Measurements from ENCODE around the gene GNG2. TPM values are rescaled to one million over a fixed set of nuclear protein-coding genes. Genes with fewer than 3 reads are reported as not detected.

Gene GNG2
- total RNA-seq, 2 donors from 2014 or later, result 99.1 to 132 TPM

DNA sequence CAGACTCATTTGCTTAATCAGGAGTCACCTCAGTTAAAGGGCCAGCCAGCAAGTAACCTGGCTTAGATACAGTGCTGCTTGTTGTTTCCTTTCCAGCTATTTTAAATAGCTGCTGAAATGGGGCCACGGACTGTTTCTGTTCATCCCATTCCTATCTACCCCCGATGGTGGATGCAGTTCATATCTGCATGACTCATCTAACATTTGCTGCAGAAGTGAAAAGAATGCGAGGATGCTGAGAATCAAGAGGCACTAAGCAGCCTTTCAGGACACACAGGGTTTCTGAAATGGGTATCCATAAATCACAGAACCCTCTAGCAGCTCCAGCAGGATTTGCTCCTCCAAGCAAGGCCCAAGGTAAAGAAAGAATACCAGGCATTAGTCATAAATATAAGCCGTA lies 68.8 kb downstream of the GNG2 start:
- Mint-ChIP-seq H3K36me3 (ENCODE audit: low read depth) (peaks cover 75% of the 10 kb centered on the region), H3K4me3 (no peak overlapping the region), H3K9me3 (peaks cover 4% of the 10 kb centered on the region), H3K27ac (no peak overlapping the region), H3K27me3 (no peaks in the 10 kb centered on the region), H3K4me1 (peaks cover 30% of the 10 kb centered on the region)
- ATAC-seq (replicated peaks), result no peak

DNA sequence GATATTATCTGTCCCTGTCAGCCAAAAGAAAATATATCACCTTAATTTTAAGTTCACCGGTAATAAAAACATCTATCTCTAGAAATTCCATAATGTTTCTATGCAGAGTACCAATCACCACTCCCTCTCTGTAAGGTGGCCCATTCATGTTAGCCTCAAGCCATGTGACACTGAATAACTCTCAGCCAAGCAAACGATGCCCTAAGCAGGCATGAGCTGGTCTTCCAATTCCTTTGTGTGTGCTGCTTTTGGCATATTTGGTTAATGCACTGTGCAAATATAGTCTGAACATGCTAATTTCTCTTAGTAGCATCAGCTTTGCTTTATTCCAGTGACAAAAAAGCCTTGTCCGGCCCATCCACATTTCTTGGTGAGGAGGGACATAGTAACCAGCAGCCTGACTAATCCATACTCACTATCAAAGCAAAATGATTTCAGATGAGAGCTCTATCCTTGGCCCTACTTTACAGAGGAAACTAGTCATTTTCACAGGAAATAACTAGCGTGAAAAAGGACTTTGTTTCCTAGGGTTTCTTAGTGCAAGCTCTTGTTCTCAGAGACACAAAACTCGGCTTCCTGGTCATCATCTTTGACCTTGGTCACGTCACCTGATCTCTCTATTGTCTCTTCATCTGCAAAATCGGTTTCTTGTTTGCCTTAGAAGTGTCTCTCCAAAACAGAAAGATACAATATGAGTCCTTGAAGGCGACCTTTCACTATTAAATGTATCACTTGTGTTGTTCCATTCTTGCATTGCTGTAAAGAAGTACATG lies 69.7 kb downstream of the GNG2 start:
- peak; percentile 11 for ATAC-seq (replicated peaks)
- no peaks in the 10 kb centered on the region for H3K27me3 Mint-ChIP-seq
- H3K36me3 Mint-ChIP-seq (ENCODE audit: low read depth), result peaks cover 78% of the 10 kb centered on the region
- peaks cover 30% of the 10 kb centered on the region for H3K4me1 Mint-ChIP-seq
- peak overlapping the region; percentile 75 for H3K27ac Mint-ChIP-seq
- H3K4me3 Mint-ChIP-seq, result peak overlapping the region; percentile 23
- H3K9me3 Mint-ChIP-seq, result peaks cover 4% of the 10 kb centered on the region

DNA sequence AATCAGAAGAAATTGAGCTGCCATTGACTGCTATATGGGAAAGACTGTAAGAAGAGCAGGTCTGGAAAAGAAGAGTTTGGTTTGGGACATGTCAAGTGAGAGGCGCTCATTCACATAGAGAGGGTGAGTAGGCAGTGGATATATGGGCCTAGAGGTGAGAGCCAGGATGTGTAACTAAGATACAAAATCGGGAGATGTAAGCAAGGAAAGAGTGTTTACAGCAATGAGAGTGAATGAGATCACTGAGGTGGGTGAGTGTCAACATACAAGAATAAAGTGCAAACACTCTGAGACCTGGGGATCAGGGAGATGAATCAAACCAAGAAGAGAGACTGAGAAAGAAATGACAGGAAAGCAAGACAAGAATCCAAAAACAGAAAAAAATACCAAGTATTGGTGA lies 70.9 kb downstream of the GNG2 start:
- Mint-ChIP-seq H3K27ac (peak overlapping the region; percentile 75), H3K36me3 (ENCODE audit: low read depth) (peaks cover 74% of the 10 kb centered on the region), H3K4me1 (peaks cover 30% of the 10 kb centered on the region), H3K27me3 (no peaks in the 10 kb centered on the region), H3K9me3 (peaks cover 4% of the 10 kb centered on the region), H3K4me3 (peak overlapping the region; percentile 23)
- ATAC-seq (replicated peaks), result peak; percentile 94

DNA sequence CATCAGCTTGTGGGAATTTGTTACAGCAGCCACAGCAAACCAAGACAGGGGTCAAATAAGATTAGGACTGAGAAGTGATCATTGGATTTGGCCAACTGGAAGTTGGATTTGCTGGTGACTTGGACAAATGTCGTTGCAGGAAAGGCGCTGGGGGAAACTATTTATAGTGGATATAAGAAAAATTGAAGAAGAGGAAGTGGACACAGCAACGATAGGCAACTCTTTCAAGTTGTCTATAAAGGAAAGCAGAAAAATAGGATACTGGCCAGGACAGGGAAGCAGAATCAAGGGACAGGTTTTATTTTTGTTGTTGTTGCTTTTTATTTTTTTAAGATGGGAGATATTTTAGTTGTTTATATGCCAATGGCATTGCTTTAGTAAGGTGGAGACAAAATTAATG lies 72.8 kb downstream of the GNG2 start:
- peaks cover 61% of the 10 kb centered on the region for H3K36me3 Mint-ChIP-seq (ENCODE audit: low read depth)
- H3K27ac Mint-ChIP-seq, result peak overlapping the region; percentile 0
- no peak overlapping the region for H3K4me3 Mint-ChIP-seq
- peaks cover 28% of the 10 kb centered on the region for H3K4me1 Mint-ChIP-seq
- H3K27me3 Mint-ChIP-seq, result no peaks in the 10 kb centered on the region
- ATAC-seq (replicated peaks), result no peak
- peaks cover 4% of the 10 kb centered on the region for H3K9me3 Mint-ChIP-seq

DNA sequence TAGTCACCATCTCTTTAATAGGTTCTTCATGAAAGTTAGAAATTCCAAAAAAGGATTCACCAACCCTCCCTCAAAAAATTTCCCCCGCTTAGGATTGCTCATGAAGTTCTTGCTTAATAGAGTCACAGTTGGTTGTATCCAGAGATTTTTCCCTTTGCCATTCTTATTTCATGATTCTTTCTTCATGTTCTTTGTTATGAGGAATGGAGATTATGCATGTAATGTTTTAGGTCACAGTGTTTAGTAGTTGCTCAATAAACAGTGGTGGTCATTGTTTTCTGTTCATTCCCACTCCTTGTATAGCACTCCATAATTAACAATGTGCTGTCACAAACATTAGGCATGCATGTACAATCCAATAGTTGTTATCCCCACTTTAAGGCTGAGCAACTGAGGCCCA lies 77.7 kb downstream of the GNG2 start:
- Mint-ChIP-seq H3K27me3 (no peaks in the 10 kb centered on the region), H3K27ac (peak overlapping the region; percentile 81), H3K4me1 (peaks cover 35% of the 10 kb centered on the region), H3K9me3 (no peaks in the 10 kb centered on the region), H3K36me3 (ENCODE audit: low read depth) (peaks cover 59% of the 10 kb centered on the region), H3K4me3 (no peak overlapping the region)
- no peak for ATAC-seq (replicated peaks)

DNA sequence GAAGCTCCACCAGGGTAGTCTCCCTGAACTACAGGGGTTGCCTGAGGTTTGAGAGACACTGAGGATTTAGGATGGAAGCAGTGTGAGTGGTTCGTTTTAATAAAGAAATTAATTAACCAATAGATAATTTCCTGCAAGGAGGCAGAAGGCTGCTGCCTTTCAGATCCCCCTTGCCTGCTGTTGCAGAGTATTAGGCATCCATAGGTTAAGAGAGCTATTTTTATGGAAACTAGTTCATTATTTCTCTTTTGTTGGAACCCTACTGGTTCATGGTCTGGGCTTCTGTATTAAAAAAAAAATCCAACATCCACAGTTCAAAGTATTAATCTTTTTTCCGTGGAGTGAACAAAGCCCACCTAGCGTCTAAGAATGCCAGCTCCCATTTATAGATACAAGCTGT lies 78.4 kb downstream of the GNG2 start:
- H3K27ac Mint-ChIP-seq, result peak overlapping the region; percentile 81
- H3K9me3 Mint-ChIP-seq, result no peaks in the 10 kb centered on the region
- no peak for ATAC-seq (replicated peaks)
- peak overlapping the region; percentile 50 for H3K4me3 Mint-ChIP-seq
- peaks cover 59% of the 10 kb centered on the region for H3K36me3 Mint-ChIP-seq (ENCODE audit: low read depth)
- H3K27me3 Mint-ChIP-seq, result no peaks in the 10 kb centered on the region
- peaks cover 31% of the 10 kb centered on the region for H3K4me1 Mint-ChIP-seq

DNA sequence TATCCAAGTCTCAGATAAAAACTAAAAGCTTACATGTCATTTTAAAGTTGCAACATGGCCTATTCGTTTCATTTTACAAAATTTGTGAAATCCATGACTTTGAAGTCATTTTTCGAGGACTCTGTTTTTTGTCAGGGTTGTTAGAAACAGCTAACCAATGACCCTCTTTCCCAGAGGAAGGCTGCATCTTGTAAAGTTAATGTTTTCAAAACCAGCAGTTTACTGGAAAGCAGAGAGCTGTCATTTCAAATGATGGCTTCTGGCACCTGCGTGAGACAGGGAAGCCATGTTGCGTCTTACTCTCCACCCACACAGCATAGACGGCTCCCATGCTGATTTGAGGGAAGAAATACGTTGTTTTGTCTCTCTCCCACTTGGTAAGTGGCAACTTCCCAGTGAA lies 78.8 kb downstream of the GNG2 start:
- peaks cover 59% of the 10 kb centered on the region for H3K36me3 Mint-ChIP-seq (ENCODE audit: low read depth)

DNA sequence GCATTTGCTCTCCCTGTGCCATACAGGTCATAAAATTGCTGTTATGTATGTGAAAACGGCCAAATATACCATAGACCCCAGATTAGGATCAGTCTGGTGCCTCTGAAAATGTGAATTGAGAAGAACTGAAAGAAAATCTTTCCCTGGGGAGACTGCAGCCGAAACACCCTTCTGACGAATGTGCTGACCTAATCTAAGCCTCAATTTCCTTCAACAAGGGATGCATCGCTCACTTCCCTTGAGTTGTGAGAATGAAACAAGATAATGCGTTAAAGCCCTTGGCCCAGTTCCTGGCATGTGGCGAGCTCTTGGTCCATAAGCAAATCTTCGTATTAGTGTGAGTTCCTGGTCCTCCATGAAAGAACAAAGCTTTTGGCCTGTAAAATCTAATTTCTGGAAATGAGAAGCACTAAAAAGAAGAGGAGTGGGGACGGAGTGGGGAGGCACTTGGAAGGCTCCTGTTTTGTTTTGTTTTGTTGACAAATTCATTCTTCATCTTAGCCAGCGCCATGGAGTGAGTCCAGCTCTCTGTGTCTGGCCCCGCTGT lies 79.4 kb downstream of the GNG2 start:
- H3K27me3 Mint-ChIP-seq, result no peaks in the 10 kb centered on the region
- peak; percentile 65 for ATAC-seq (replicated peaks)
- H3K36me3 Mint-ChIP-seq (ENCODE audit: low read depth), result peaks cover 55% of the 10 kb centered on the region
- peak overlapping the region; percentile 50 for H3K4me3 Mint-ChIP-seq
- peak overlapping the region; percentile 69 for H3K27ac Mint-ChIP-seq
- H3K9me3 Mint-ChIP-seq, result no peaks in the 10 kb centered on the region
- H3K4me1 Mint-ChIP-seq, result peaks cover 28% of the 10 kb centered on the region

More for the DNA sequence above, 78.8 kb downstream of the GNG2 start:
- Mint-ChIP-seq H3K4me1 (peaks cover 28% of the 10 kb centered on the region), H3K27ac (peak overlapping the region; percentile 81), H3K9me3 (no peaks in the 10 kb centered on the region), H3K4me3 (peak overlapping the region; percentile 50), H3K27me3 (no peaks in the 10 kb centered on the region)
- no peak for ATAC-seq (replicated peaks)

DNA sequence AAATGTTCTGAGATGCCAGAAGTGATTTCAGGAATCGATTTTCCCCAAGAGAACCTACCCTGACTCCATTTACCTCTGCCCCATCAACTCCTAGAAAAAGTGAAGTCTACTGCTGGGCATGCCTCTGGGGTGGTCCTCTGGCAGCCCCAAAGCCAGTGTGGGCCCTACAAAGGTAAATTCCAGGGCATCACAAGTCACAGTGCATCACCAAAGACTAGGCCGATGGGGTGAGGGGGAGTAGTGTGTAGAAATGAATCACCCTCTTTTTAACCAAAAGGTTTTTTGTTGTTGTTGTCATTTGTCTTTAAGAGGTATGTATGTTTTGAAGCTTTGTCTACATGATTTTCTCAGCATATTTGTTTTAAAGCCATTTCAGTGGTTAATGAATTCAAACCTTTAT lies 82.6 kb downstream of the GNG2 start:
- peak overlapping the region; percentile 17 for H3K4me3 Mint-ChIP-seq
- peaks cover 73% of the 10 kb centered on the region for H3K36me3 Mint-ChIP-seq (ENCODE audit: low read depth)
- peak overlapping the region; percentile 85 for H3K27ac Mint-ChIP-seq
- H3K9me3 Mint-ChIP-seq, result peaks cover 4% of the 10 kb centered on the region
- peaks cover 33% of the 10 kb centered on the region for H3K4me1 Mint-ChIP-seq
- H3K27me3 Mint-ChIP-seq, result no peaks in the 10 kb centered on the region
- ATAC-seq (replicated peaks), result peak; percentile 79

DNA sequence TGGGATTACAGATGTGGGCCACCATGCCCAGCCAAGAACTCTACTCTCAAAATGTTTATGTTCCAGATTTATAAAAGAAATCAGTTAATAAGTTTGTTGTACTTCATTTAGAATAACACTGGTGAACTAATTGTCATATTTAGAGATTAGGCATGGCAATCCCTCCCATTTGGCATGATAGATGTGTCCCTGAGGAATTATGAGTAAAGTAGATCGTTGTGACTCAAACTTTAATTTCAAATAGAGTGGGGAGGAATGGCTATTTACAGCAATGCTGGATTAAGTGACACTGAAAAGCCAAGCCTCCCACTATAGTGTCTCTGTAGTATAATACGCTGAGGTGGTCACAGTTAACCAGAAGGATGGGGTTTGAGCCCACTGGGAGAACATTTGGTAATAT lies 89.6 kb downstream of the GNG2 start:
- Mint-ChIP-seq H3K9me3 (peaks cover 4% of the 10 kb centered on the region), H3K27me3 (no peaks in the 10 kb centered on the region), H3K4me1 (peaks cover 9% of the 10 kb centered on the region), H3K27ac (peak overlapping the region; percentile 17), H3K36me3 (ENCODE audit: low read depth) (peaks cover 75% of the 10 kb centered on the region), H3K4me3 (no peak overlapping the region)
- no peak for ATAC-seq (replicated peaks)

DNA sequence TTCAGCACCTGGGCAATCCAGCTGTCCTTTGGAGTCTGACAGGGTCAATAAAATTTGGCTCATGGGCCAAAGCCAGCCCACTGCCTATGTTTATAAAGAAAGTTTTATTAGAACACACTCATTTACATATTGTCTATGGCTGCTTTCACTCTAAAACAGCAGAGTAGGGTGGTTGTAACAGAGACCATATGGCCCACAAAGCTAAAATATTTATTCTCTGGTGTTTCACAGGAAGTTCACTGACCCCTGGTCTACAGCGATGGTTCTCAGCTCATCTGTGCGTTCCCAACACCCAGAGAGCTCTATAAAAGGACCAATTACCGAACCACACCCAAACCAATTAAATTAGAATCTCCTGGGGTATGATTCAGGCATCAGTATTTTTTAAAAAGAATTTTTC lies 91.2 kb downstream of the GNG2 start:
- H3K27ac Mint-ChIP-seq, result no peak overlapping the region
- no peak for ATAC-seq (replicated peaks)
- H3K4me3 Mint-ChIP-seq, result no peak overlapping the region
- H3K36me3 Mint-ChIP-seq (ENCODE audit: low read depth), result peaks cover 75% of the 10 kb centered on the region
- no peaks in the 10 kb centered on the region for H3K9me3 Mint-ChIP-seq
- H3K4me1 Mint-ChIP-seq, result peaks cover 5% of the 10 kb centered on the region
- H3K27me3 Mint-ChIP-seq, result no peaks in the 10 kb centered on the region

DNA sequence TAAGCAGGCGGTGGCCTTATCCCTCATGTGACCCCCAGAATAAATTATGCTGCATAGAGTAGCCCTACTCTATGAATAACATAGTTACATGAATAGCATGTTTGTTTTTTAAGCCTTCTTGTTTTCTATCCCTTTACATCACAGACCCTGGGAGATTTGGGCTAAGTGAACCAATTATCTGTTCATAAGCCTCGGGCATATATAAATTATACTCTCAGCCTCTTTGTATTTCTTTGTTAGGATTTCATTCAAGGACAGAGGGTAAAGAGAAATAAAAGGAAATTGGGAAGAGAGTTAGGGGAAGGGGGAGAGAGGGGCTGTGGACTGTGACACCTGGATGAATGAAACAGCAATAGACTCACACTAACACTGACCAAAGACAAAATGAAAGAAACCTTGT lies 93.6 kb downstream of the GNG2 start:
- Mint-ChIP-seq H3K36me3 (ENCODE audit: low read depth) (peaks cover 99% of the 10 kb centered on the region), H3K27ac (peak overlapping the region; percentile 31), H3K27me3 (no peaks in the 10 kb centered on the region), H3K9me3 (peaks cover 7% of the 10 kb centered on the region), H3K4me1 (peaks cover 11% of the 10 kb centered on the region), H3K4me3 (no peak overlapping the region)
- ATAC-seq (replicated peaks), result no peak

DNA sequence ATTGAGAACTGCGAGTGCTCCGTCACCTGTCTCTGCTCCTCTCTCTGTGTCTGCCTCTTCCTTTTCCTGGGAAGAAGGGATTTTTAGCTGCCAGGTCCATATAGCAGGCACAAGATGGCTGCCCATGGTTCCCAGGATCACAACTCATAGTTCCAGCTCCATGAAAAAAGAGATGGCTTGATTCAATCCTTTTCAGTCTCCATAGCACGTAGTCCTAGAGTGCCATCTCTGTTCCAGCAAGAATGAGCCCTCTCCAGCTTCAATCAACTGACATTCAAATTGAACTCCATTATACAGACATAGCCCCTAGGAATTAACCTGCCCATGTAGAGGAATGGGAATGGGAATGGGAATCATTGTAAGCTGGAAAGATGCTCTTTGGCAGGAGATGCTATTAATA lies 94.2 kb downstream of the GNG2 start:
- ATAC-seq (replicated peaks), result no peak
- Mint-ChIP-seq H3K4me3 (no peak overlapping the region), H3K27me3 (no peaks in the 10 kb centered on the region), H3K36me3 (ENCODE audit: low read depth) (peaks cover 100% of the 10 kb centered on the region), H3K9me3 (peaks cover 9% of the 10 kb centered on the region), H3K27ac (no peak overlapping the region), H3K4me1 (peaks cover 16% of the 10 kb centered on the region)

DNA sequence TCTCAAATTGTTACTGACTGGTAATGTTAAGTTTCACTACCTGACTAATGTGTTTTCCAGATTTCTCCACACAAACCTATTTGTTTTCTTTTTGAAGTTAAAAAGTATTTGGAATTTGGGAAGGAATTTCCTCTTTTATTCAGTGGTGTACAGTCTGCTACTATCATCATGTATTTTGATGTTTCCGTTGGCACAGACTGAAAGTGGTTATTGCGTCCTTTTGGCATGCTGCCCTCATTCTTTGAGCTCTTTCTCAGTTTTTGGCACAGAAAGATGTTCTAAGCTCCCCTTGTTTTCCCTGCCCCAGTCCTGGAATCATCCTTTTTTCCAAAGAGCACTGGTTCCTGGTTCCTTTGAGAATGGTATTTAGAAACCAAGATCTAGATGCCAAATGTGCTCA lies 97.5 kb downstream of the GNG2 start:
- Mint-ChIP-seq H3K4me3 (no peak overlapping the region), H3K4me1 (peaks cover 37% of the 10 kb centered on the region), H3K27ac (no peak overlapping the region), H3K9me3 (peaks cover 9% of the 10 kb centered on the region), H3K36me3 (ENCODE audit: low read depth) (peaks cover 97% of the 10 kb centered on the region), H3K27me3 (no peaks in the 10 kb centered on the region)
- no peak for ATAC-seq (replicated peaks)

DNA sequence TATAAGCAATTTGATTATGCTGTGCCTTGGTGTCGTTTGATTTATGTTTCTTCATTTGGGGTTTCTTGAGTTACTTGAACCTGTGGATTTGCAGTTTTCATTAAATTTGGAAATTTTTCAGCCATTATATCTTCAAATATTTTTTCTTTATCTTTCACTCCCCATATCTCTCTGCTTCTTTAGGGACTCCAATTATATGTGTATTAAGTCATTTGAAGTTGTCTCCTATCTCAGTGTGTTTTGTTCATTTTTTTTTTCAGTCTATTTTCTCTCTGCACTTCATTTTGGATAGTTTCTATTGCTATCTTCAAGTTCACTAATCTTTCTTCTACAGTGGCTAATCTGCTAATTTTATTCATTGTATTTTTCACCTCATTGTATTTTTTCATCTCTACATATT lies 99.5 kb downstream of the GNG2 start:
- ATAC-seq (replicated peaks), result no peak
- H3K36me3 Mint-ChIP-seq (ENCODE audit: low read depth), result peaks cover 97% of the 10 kb centered on the region
- no peak overlapping the region for H3K4me3 Mint-ChIP-seq
- H3K27ac Mint-ChIP-seq, result peak overlapping the region; percentile 16
- H3K27me3 Mint-ChIP-seq, result no peaks in the 10 kb centered on the region
- H3K4me1 Mint-ChIP-seq, result peaks cover 35% of the 10 kb centered on the region
- H3K9me3 Mint-ChIP-seq, result peaks cover 9% of the 10 kb centered on the region
